GM19043 (cell line): Measurements from ENCODE around the gene RBCK1.
"Not testable (repeated sequence)": the region's sequence is repeated elsewhere in the genome, so short reads cannot be mapped to it uniquely, and the experiment has no call there.

Experiments used
- ATAC-seq: cut with Tn5 transposase; IDR thresholded peaks from one replicate; pipeline ENCODE4 v1.9.1; 2021; ENCODE audit warnings: low read depth; ENCODE audit not compliant: unreplicated experiment

The RBCK1 gene

DNA sequence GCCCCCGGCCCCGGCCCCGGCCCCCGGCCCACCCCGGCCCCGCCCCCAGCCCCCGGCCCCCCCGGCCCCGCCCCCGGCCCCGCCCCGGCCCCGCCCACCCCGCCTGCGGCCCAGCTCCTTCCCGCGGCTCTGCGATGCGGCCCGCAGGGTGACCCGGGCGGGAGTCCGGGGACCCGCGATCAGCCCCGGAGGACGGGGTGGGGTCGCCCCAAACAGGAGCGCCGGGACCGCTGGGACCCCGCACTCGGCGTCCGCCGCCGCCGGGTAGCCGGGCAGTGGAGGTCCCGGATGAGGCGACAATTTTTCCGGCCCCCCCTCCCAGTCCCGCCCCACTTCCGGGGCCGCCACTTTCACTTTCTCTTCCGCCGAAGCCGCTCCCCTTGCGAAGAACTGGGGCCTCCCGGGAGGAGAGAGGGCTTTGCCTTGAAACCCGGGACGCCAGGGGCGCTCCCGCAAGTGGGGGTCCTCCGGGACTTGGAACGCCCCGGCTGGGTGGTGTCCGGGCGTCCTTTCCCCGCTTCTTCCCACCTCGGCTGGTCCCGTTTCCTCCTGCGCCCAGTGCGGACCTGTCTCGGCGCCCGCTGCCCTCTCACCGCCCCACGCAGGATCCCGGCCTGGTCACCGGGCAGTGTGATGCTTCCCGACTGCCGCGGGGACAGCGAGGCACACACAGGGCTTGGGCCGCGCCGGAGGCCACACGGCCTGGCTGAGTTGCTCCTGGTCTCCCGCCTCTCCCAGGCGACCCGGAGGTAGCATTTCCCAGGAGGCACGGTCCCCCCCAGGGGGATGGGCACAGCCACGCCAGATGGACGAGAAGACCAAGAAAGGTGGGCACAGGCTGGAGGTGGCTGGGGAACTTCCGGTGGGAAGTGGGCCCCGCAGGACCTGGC lies at the start of gene RBCK1:
Gene RBCK1, plus strand, starts transcription at position 347 of the 890 bp plus-strand sequence. Its CDS starts 459 bp downstream, at position 806.
- ATAC-seq, result peak; percentile 60

DNA sequence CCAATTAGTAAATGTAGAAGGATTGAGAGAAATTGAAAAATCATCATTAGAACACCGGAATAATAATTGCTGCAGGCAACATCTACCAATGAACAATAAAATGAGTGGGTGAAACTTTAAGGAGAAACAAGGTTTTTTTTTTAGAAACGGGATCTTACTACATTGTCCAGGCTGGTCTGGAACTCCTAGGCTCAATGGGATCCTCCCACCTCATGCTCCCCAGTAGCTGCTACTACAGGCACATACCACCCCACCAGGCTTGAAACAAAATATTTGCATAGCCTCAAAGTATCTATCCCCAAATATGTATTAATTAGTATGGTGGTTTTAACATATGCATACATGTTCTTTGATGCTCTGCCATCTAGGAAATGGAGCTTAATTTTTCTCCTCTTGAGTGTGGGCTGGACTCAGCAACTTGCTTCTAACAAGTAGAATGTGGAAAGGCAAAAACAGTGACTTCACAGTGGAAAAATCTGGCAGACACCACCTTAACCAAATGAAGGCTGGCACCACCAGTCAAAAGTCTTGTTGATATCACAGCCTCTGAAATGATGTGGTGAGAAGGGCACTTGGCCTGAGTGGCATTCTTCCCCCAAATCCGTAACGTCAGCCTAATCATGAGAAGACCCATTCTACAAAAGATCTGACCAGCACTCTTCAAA lies 49.1 kb upstream of the RBCK1 start:
- ATAC-seq, result no peak

DNA sequence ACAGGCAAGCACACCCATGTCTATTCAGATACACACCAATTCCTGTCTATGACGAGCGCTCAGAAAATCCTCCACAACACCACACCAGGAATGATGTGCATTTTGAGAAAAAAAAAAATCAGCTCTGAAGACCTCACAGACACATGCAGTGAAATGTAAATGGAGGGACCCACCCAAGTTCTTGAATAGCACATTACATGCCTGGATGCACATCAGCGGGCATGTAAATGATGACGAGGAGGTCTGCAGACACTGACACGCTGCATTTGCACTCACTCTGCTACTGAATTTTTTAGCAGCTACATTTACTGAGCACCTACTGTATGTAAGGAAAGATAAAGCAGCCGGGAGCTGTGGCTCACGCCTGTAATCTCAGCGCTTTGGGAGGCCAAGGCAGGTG lies 46.5 kb upstream of the RBCK1 start:
- ATAC-seq, result no peak

DNA sequence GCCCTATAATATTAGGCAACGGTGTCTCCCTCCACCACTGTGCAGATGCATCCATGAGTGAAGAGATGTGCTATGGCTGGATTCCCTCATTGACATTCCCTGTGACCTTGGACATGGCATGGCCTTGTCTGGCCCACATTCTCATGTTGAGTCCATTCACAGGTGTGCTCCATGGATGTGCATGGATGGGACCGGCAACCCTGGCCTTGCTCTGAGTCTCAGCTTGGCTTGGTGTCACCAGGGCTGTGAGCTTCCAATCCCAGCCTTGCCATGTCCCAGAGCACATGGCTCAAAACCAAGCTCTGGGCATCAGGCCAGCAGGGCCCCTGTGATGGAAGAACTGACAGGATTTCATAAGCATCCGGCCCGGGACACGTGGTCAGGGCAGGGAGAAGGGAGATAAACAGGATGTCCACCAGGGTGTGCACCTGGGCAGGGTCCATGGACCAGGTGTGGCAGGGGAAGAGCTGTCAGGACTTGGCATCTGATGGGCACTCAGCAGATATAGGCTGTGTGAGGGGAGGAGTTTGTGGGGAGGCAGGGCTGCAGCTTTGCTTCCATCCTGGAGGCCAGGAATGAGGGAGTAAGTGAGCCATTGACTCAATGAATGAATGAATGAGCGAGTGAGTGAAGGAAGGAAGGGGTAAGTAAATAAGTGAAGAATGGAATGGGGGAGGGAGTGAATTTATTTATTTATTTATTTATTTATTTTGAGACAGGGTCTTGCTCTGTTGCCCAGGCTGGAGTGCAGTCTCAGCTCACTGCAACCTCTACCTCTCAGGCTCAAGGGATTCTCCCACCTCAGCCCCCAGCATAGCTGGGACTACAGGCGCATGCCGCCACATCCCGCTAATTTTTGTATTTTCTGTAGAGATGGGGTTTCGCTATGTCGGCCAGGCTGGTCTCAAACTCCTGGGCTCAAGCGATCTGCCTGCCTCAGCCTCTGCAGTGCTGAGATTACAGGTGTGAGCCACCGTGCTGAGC lies 45.5 kb upstream of the RBCK1 start:
- ATAC-seq, result no peak

DNA sequence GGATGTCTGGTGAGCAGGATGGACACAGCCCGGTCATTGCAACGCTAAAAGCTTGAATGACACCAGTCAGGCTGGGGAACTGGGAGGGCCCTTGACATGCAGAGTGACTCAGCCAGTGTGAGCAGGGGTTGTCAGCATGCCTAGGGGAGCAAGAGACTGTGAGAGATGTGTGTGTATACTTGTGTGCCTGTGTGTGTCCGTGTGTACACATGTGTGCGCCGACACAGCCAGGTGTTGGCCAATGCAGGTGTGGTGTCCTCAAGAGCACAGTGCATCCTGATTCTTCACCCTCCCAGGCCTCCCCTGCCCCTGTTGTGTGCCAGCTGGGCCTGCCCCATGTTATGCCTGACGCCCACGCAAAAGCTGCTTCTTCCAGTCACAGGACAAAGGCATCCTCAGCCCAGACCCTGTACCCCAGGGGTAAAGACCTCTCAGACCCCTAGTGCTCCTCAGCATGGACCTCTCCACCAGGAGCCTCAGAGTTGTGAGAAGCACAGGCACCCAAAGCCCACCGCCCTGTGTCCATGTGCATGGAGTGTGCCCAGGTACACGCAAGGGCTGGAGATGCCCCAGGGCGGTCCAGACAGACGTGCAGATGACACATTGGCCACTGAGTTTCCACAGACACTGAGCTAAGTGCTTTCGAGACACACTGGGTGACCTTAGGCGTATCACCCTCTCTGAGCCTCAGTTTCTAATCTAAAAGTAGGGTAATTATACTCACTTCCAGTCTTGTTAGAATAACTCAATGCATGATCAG lies 44.6 kb upstream of the RBCK1 start:
- no peak for ATAC-seq

DNA sequence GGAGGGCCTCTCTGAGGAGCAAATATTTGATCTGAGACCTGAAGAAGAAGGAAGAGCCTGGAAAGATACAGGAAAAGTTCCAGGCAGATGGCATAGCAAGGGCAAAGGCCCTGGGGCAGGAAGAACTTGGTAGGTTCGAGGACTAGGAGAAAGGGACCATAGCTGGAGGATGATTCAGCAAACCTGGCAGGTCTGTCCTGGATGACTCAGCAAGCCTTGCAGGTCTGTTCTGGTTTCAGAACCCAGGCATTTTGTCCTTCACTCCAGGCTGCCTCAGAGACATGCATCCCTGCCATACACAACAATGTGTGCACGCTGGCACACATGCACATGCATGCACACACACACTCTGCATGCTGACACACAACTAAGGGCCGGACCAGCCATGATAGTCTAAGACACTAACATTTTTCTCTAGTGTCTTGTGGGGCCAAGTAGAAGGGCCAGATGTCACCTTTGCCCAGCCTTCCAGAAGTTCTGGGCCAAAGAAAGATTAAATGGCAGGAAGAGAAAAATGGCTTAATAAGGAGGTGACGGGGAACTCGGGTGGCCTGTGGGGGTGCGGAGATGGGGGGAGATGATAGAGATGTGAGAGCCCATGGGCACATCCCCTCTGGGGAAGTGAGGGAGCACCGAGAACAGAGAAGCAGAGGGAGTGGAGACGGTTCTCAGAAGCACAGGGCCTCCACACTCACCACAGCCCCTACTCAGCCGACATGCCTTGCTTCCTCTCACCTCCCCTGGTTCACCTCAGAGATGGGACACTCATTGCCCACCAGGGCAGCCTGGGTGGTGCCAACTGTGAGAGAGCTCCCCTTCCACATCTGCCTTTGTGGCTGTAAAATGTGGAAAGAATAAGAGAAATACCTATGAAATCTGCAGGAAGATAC lies 42.9 kb upstream of the RBCK1 start:
- ATAC-seq, result no peak

DNA sequence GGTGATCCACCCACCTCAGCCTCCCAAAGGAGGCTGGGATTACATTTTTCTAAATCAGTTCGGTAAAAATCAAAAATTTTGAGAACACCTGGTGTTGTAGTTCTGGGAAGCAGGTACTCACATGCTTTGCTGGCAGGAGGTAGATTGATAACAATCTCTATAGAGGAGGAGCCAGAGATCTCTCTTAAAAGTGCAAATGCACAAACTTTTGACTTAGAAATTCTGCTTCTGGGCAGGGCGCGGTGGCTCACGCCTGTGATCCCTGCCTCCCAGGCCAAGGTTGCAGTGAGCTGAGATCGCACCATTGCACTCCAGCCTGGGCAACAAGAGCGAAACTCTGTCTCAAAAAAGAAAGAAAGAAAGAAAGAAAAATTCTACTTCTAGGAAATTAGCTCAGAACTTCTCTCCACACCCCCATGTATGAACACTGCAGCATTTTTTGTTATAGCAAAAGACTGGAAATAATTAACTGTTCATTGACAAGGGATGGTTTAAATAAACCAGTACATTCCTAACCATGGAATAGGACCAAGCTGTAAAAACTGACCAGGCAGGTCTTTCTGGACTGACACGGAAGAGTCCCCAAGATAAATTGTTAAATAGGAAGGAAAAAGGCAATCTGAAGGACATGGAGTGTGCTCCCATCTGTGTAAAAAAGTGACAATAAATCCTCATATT lies 41.9 kb upstream of the RBCK1 start:
- ATAC-seq, result no peak

DNA sequence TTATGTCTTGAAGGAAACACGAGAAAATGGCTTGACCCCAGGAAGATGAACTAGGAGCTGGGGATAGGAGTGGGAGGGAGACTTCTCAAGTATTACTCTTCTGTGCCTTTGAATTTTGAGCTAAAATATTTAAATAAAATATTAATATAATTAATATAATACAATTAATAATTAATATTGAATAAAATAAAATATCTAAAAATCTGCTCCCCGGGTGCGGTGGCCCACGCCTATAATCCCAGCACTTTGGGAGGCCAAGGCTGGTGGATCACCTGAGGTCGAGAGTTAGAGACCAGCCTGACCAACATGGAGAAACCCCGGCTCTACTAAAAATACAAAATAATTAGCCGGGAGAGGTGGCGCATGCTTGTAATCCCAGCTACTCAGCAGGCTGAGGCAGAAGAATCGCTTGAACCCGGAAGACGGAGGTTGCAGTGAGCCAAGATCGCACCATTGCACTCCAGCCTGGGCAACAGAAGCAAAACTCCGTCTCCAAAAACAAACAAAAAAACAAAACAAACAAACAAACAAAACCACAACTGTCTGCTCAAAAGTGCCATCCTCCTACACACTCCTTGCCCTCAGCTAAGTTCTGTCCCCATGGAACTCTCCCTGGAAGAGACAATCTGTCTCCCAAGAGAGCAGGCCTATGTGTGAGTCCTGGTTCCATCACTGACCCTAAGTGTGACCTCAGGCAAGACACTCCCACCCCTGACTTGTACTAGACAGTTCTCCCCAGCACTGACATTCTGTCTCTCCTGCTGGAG lies 41.2 kb upstream of the RBCK1 start:
- ATAC-seq, result no peak

DNA sequence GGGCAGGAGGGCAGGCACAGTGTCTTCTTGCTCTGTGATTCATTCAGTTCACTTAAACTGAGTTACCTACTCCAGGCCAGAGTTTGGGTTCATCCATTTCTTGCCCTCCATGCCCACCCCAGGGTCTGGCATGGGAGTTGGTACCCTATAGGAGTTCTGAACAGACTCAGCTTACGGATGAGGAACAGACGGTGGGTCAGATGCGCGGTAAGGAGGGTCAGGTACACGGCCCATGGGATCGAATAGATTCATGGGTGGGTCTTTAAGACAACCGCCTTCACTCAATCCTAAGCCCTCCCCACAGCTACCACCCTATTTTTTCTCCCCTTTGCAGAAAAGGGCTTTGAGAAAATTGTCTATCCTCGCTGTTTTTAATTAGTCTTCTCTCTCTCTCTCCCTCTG lies 40.6 kb upstream of the RBCK1 start:
- ATAC-seq, result no peak

DNA sequence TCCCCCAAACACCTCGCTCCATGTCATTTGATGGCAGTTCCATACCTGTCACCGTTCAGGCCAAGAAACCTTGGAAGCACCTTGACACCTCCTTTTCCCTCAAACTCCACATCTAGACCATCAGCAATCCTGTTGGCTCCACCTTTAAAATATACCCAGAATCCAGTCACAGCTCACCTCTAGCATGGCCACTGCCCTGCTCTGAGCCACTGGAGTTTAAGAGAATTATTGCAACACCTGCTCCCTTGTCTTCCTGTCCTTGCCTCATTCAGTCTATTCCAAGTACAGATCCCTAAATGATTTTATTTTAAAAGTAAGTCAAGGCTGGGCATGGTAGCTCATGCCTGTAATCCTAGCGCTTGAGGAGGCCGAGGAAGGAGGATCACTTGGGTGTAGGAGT lies 39.2 kb upstream of the RBCK1 start:
- no peak for ATAC-seq

DNA sequence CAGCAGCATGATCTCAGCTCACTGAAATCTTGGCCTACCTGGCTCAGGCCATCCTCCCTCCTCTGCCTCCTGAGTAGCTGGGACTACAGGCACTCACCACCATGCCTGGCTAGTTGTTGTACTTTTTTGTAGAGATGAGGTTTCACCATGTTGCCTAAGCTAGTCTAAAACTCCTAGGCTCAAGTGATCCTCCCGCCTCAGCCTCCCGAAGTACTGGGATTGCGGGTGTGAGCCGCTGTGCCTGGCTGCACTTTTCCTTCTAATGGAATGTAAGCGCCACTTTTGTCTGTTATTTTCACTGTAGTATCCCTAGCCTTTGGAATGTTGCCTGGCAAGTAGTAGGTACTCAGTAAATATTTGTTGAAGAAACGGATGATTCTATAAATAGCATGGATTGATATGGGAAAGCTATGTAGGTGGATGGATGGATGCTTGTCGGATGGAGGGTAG lies 37.9 kb upstream of the RBCK1 start:
- ATAC-seq, result no peak

DNA sequence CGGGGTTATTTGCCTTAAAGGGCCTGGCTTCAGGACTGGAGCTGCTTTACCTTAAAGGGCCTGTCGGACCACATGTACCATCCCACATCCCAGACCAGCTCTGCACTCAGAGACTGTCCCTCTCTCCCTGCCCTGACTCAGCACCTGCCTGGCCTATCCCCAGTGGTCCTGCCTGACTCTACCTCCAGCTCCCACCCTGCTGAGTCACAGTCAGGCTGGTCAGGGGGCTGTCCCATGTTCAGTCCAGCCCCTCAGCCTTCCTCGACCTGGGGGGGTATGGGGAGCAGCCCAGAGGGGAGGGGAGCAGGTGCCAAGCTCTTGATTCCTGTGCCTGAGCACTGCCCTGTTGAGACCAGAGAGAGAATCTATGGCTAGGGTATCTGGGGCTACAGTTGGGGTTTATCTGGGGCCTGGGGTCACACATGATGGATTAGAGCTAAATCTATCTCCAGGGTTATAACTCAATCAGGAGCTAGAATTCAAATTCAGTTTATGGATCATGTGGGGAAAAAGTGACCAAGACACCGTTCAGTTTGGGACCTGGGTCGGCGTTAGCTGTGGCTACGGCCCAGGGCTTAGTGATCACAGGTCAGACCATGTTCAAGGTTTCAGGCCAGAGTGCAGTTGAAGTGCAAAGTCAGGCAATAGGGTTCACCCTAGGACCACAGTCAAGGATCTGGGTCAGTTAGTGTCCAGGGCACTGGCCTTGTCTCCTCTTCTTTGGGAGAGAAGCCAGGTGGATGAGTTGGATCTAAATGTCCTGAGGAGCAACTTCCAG lies 36.9 kb upstream of the RBCK1 start:
- ATAC-seq, result no peak

DNA sequence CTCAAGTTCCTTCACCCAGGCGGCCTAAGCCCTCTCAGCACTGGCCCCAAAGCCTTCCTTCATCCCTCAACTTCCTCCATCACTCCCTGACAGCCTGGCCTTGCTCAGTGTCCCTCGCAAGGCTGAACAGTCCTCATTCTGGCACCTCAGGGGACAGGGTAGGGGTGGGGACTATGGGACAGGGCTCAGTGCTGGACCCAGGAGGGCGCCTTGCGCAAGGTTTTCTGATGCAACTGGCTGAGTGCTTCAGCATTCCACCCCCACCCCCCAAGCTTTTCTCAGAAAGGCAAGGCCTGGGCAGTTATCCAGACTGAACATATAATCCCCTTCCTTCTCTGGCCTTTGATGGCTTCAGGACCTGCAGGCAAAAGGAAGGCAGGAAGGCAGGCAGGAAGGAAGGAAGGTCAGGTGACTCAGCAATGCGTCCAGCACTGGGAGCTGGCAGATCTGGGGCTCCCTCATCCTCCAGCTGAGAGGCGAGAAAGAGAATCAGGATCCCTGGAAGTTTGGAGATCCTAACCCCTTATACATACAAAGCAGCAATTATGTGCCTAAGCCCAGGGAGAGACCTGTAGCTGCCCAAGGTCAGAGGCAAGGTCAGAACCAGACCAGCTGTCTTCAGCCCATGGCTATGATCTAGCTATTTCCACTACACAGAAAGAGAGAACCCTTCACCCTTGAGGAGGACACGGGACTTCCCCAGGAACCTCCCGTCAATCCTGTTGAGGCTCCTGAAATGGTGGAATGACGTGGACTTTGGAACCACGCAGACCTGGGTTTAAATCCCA lies 36.1 kb upstream of the RBCK1 start:
- no peak for ATAC-seq

DNA sequence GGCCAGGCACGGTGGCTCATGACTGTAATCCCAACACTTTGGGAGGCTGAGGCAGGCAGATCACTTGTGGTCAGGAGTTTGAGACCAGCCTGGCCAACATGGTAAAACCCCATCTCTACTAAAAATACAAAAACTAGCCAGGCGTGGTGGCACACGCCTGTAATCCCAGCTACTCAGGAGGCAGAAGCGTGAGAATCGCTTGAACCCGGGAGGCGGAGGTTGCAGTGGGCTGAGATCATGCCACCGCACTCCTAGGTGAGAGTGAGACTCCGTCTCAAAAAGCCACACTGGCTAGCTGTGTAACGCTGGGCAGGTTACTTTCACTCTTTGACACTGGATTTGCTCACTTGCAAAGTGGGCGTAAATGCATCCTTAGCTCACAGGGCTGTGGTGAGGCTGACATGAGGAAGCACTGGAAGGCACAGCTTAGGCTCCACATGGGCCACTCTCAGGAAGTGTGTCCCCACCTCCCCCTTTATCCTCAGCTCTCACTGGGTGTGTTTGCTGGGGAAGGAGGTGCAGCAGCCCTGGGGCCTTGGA lies 35.5 kb upstream of the RBCK1 start:
- ATAC-seq, result not testable (repeated sequence)

DNA sequence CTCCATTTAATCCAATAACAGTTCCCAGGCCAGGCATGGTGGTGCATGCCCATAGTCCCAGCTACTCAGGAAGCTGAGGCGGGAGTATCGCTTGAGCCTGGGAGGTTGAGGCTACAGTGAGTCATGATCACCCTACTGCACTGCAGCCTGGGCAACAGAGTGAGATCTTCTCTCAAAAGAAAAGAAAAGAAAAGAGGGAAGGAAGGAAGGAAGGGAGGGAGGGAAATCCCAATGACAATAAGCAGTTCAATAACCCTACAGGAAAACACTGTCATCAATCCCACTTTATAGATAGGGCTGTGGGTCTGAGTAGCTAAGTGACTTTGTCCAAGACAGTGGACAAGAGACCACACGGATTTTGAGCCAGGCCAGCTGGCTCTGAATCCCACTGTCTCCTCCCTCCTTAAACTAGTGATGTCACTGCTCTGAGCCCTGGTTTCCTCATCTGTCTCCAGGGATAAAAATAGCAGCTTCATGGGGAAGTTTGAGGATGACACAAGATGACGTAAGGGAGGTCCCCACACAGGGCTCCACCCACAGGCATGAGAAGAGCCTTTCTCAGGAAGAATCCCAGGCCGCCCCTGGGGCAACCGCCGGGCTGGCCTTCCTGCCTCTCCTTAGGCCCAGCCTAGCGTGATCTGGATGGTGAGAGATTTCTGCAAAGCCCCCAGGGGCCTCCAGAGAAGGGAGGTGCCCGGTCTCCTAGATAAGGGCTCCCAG lies 34.8 kb upstream of the RBCK1 start:
- ATAC-seq, result no peak
